Uterus (tissue), 4 donors: ENCODE measurements around the gene AK1. TPM values are rescaled to one million over a fixed set of nuclear protein-coding genes. Genes with fewer than 3 reads are reported as not detected.

Experiments
- DNase-seq, 2 donors: peaks; one replicate each; pipeline ENCODE4 v3.0.0-alpha.2; 2019 to 2020
- H3K27ac ChIP-seq, 2 donors: fragments of 200-600 bp; sonication (generic); 1 replicate in 1 of 2; 2 replicates in 1 of 2; pipeline ENCODE4 v1.5.1; 2016 to 2018
- H3K27me3 ChIP-seq, 2 donors: fragments of 200-600 bp; sonication (generic); one replicate each; pipeline ENCODE4 v1.5.1; 2018 to 2019; ENCODE audit warnings: control low read depth in 1 of 2
- H3K36me3 ChIP-seq, 2 donors: fragments of 200-600 bp; sonication (generic); one replicate each; pipeline ENCODE4 v1.5.1; 2019; ENCODE audit warnings: control low read depth in 1 of 2
- H3K4me1 ChIP-seq, 2 donors: fragments of 200-600 bp; sonication (generic); one replicate each; pipeline ENCODE4 v1.5.1; 2018 to 2019; ENCODE audit warnings: control low read depth in 1 of 2
- H3K4me3 ChIP-seq, 2 donors: fragments of 200-600 bp; sonication (generic); 1 replicate in 1 of 2; 2 replicates in 1 of 2; pipeline ENCODE4 v1.5.1; 2018 to 2019; ENCODE audit warnings: mild to moderate bottlenecking in 1 of 2
- H3K9me3 ChIP-seq, 2 donors: fragments of 200-600 bp; sonication (generic); one replicate each; pipeline ENCODE4 v1.5.1; 2019; ENCODE audit warnings: control low read depth in 1 of 2
- CTCF ChIP-seq, 4 experiments: fragments of 200-600 bp in 2 of 4; fragments of 450-650 bp in 2 of 4; sonication (generic) in 2 of 4; IDR thresholded peaks; one replicate each; pipeline ENCODE4 v1.5.1; 2016 to 2019; ENCODE audit warnings: antibody characterized with exemption in 4 of 4, mild to moderate bottlenecking in 2 of 4, moderate library complexity in 1 of 4
- POLR2A ChIP-seq, 2 donors: fragments of 450-650 bp; IDR thresholded peaks; one replicate each; pipeline ENCODE4 v1.6.1; 2016; ENCODE audit warnings: antibody characterized with exemption in 2 of 2, mild to moderate bottlenecking in 1 of 2, moderate library complexity in 1 of 2
- intact Hi-C: fragments of 100-400 bp; cut with DNase I; formaldehyde crosslinking; loops from one replicate; pipeline ENCODE4 v1.15.1; 2023; ENCODE audit warnings: low total_unique reads
- total RNA-seq, 4 donors: library from RNA; depleted of rRNA in 3 of 4; stranded (reverse); fragments of >200 nt in 3 of 4; gene quantifications; one replicate each; pipeline versions ENCODE4 v1.1.0 to v1.2.4, GENCODE V29; 2014 to 2023
- donor health status: DM: yes; HTN: yes; CAD: no.

AK1 gene
- total RNA-seq, 4 donors from 2014 or later, result 6.1 to 54.3 (median 15.7) TPM

- no peak overlapping the region for H3K4me3 ChIP-seq
- H3K9me3 ChIP-seq, result no peaks in the 10 kb centered on the region
- no peaks in the 10 kb centered on the region for H3K36me3 ChIP-seq
- peaks cover 0 to 28% of the 10 kb centered on the region in 2 donors for H3K4me1 ChIP-seq
- no peak for TF ChIP-seq POLR2A (IDR thresholded peaks at IDR 0.05)
- no peaks in the 10 kb centered on the region for H3K27me3 ChIP-seq
- intact Hi-C loops, result no loop called here
- H3K27ac ChIP-seq, result peak overlapping the region; percentile 78 to 89
- peak; percentile 62 to 70 for DNase-seq
Observed at GRCh38 chr9:127904561-127905003, 27.1 kb upstream of the AK1 start.

GRCh38 chr9:127903557-127904475, 26.3 kb upstream of the AK1 start:
- no peaks in the 10 kb centered on the region for H3K9me3 ChIP-seq
- no peaks in the 10 kb centered on the region for H3K27me3 ChIP-seq
- DNase-seq, result peak in 1 of 2 donors; percentile 78
- no peak overlapping the region for H3K4me3 ChIP-seq
- H3K27ac ChIP-seq, result peak overlapping the region; percentile 78 to 89
- intact Hi-C loops, result no loop called here
- no peak for TF ChIP-seq POLR2A (IDR thresholded peaks at IDR 0.05)
- TF ChIP-seq CTCF (IDR thresholded peaks at IDR 0.05), result no peak
- no peaks in the 10 kb centered on the region for H3K36me3 ChIP-seq
- H3K4me1 ChIP-seq, result peaks cover 0 to 28% of the 10 kb centered on the region in 2 donors

- peaks cover 0 to 33% of the 10 kb centered on the region in 2 donors for H3K4me1 ChIP-seq
- no peaks in the 10 kb centered on the region for H3K27me3 ChIP-seq
- peak within 1 kb of the TSS; percentile 72 to 79 for H3K4me3 ChIP-seq
- H3K9me3 ChIP-seq, result no peaks in the 10 kb centered on the region
- no peaks in the 10 kb centered on the region for H3K36me3 ChIP-seq
- peak within 1 kb of the TSS; percentile 93 to 97 for H3K27ac ChIP-seq
- intact Hi-C loops, result no loop called here
- peak; percentile 77 to 83 for TF ChIP-seq POLR2A (IDR thresholded peaks at IDR 0.05)
- TF ChIP-seq CTCF (IDR thresholded peaks at IDR 0.05), result peak in 2 of 4 experiments; percentile 18 to 25
- peak; percentile 67 to 84 for DNase-seq
Observed at GRCh38 chr9:127899128-127899943, 21.9 kb upstream of the AK1 start, which contains the start of gene ST6GALNAC6. ST6GALNAC6 (minus strand) TSS chr9:127899603; CDS start chr9:127897981, 1,622 bp downstream.

- no peaks in the 10 kb centered on the region for H3K27me3 ChIP-seq
- H3K36me3 ChIP-seq, result no peaks in the 10 kb centered on the region
- peak overlapping the region; percentile 72 to 79 for H3K4me3 ChIP-seq
- H3K9me3 ChIP-seq, result no peaks in the 10 kb centered on the region
- intact Hi-C loops, result no loop called here
- TF ChIP-seq POLR2A (IDR thresholded peaks at IDR 0.05) (no peak), CTCF (IDR thresholded peaks at IDR 0.05) (no peak)
- peak; percentile 71 to 75 for DNase-seq
- H3K27ac ChIP-seq, result peak overlapping the region; percentile 93 to 97
- peaks cover 0 to 26% of the 10 kb centered on the region in 2 donors for H3K4me1 ChIP-seq
Observed at GRCh38 chr9:127898433-127899127, 21.1 kb upstream of the AK1 start.

GRCh38 chr9:127897193-127897692, 19.8 kb upstream of the AK1 start:
- H3K27me3 ChIP-seq, result no peaks in the 10 kb centered on the region
- TF ChIP-seq POLR2A (IDR thresholded peaks at IDR 0.05), result peak; percentile 39 to 50
- TF ChIP-seq CTCF (IDR thresholded peaks at IDR 0.05), result peak in 1 of 4 experiments; percentile 11
- H3K9me3 ChIP-seq, result no peaks in the 10 kb centered on the region
- DNase-seq, result peak; percentile 91 to 94
- H3K27ac ChIP-seq, result peak overlapping the region; percentile 93 to 97
- peaks cover 0 to 23% of the 10 kb centered on the region in 2 donors for H3K4me1 ChIP-seq
- intact Hi-C loops, result no loop called here
- H3K36me3 ChIP-seq, result no peaks in the 10 kb centered on the region
- peak overlapping the region; percentile 72 to 79 for H3K4me3 ChIP-seq
